ENCODE data around the gene ERCC6L2. TPM values are rescaled to one million over a fixed set of nuclear protein-coding genes. Genes with fewer than 3 reads are reported as not detected.

Gene ERCC6L2
- total and polyA plus RNA-seq, 2 experiments from 2014 or later: 33.5 to 80.6 TPM

- H3K9me2 ChIP-seq (ENCODE audit: insufficient read depth): no peaks in the 10 kb centered on the region
- H3K27ac Mint-ChIP-seq: no peak overlapping the region
Measured at GRCh38 chr9:95903398-95903797, 27.9 kb downstream of the ERCC6L2 start.

More at GRCh38 chr9:95903398-95903797, 27.9 kb downstream of the ERCC6L2 start:
- no peak overlapping the region for H3K4me3 Mint-ChIP-seq
- ATAC-seq (no peak), DNase-seq (ENCODE audit: low spot score) (no peak)
- no peaks in the 10 kb centered on the region for H3K27me3 Mint-ChIP-seq (ENCODE audit: insufficient read depth, low read depth, poor library complexity)
- H2AFZ ChIP-seq: no peak overlapping the region
- TF ChIP-seq ETS1 (IDR thresholded peaks at IDR 0.05) (no peak), CREB1 (CRISPR knock-in tag; IDR thresholded peaks at IDR 0.05; ENCODE audit: low read depth) (no peak), STAT1 (IDR thresholded peaks at IDR 0.05; ENCODE audit: unreplicated experiment) (no peak), ZNF462 (CRISPR knock-in tag; IDR thresholded peaks at IDR 0.05) (no peak), CTCF (conservative IDR thresholded peaks at IDR 0.05; ENCODE audit: low read depth in 2 of 2) (no peak), JUNB (IDR thresholded peaks at IDR 0.05; ENCODE audit: unreplicated experiment) (no peak), ZNF114 (CRISPR knock-in tag; IDR thresholded peaks at IDR 0.05) (no peak), REST (IDR thresholded peaks at IDR 0.05; ENCODE audit: unreplicated experiment) (no peak), NANOG (IDR thresholded peaks at IDR 0.05; ENCODE audit: borderline replicate concordance) (no peak), EZH2phosphoT487 (IDR thresholded peaks at IDR 0.05; ENCODE audit: unreplicated experiment) (no peak), POLR2AphosphoS5 (IDR thresholded peaks at IDR 0.05; ENCODE audit: low read depth) (no peak), ZNF331 (CRISPR knock-in tag; IDR thresholded peaks at IDR 0.05; ENCODE audit: low read depth) (no peak), EZH2 (IDR thresholded peaks at IDR 0.05; ENCODE audit: low read depth, unreplicated experiment) (no peak)
- no peaks in the 10 kb centered on the region for H3F3A ChIP-seq (replicated peaks; ENCODE audit: low read depth)
- no peak overlapping the region for H3K4me2 ChIP-seq
- no peak overlapping the region for H3K4me3 ChIP-seq
- H3K79me2 ChIP-seq (replicated peaks; ENCODE audit: insufficient read depth): peaks cover 6% of the 10 kb centered on the region
- no peaks in the 10 kb centered on the region for H3K27me3 ChIP-seq (ENCODE audit: insufficient read depth)
- no peaks in the 10 kb centered on the region for H3K36me3 Mint-ChIP-seq (ENCODE audit: low read depth)
- no peak overlapping the region for H3K27ac ChIP-seq (ENCODE audit: low read depth)
- peaks cover 3% of the 10 kb centered on the region; the same call in 1 of the 2 replicates for H3K4me1 ChIP-seq (ENCODE audit: insufficient read depth)
- no peaks in the 10 kb centered on the region for H3K9me3 Mint-ChIP-seq
- no peaks in the 10 kb centered on the region; the same call in none of the 2 replicates for H4K20me1 ChIP-seq (replicated peaks; ENCODE audit: insufficient read depth)
- no peaks in the 10 kb centered on the region for H3K36me3 ChIP-seq (ENCODE audit: insufficient read depth)
- H3K4me1 Mint-ChIP-seq: peaks cover 15% of the 10 kb centered on the region; the same call in 2 of the 3 replicates
